H1 (cell line): ENCODE data around the gene GET3. TPM values are rescaled to one million over a fixed set of nuclear protein-coding genes. Genes with fewer than 3 reads are reported as not detected.

Experiments used
- CTCF ChIA-PET: fragments of 300-600 bp; sonication (Branson Sonifier 250); formaldehyde crosslinking; loops from one replicate; lab custom pipeline; 2021; ENCODE audit not compliant: partially characterized antibody; lab: Charles Lee
- POLR2A ChIA-PET: fragments of 300-600 bp; sonication (Branson Sonifier 250); formaldehyde crosslinking; loops from one replicate; lab custom pipeline; 2021; ENCODE audit warnings: inconsistent platforms; ENCODE audit not compliant: partially characterized antibody; lab: Charles Lee
- DNase-seq, 2 experiments: peaks; one replicate each; pipeline versions ENCODE4 v3.0.0 to v3.0.0-alpha.2; 2010 to 2022; ENCODE audit warnings: low spot score in 2 of 2, low read depth in 1 of 2, mixed read lengths in 1 of 2
- FAIRE-seq: peaks from 2 replicates; lab custom pipeline; 2011; peaks lifted over from hg19 to GRCh38; lab: Jason Lieb, UNC
- H2AFZ ChIP-seq: 2 replicates; pipeline ENCODE4 v1.8.1; 2012; ENCODE audit warnings: low read length, inconsistent platforms
- H2AK5ac ChIP-seq: 2 replicates; pipeline ENCODE4 v1.6.1; 2013; ENCODE audit warnings: low read depth, low read length
- H2BK120ac ChIP-seq: replicated peaks from 2 replicates; pipeline ENCODE3; 2013; ENCODE audit warnings: low read depth, low read length, inconsistent platforms
- H2BK12ac ChIP-seq: 2 replicates; pipeline ENCODE4 v1.6.1; 2013; ENCODE audit warnings: low read depth, low read length
- H2BK15ac ChIP-seq: 2 replicates; pipeline ENCODE4 v1.6.1; 2013; ENCODE audit warnings: low read length
- H2BK20ac ChIP-seq: 2 replicates; pipeline ENCODE4 v1.6.1; 2013; ENCODE audit warnings: low read length
- H2BK5ac ChIP-seq: 2 replicates; pipeline ENCODE4 v1.6.1; 2013; ENCODE audit warnings: low read depth, low read length
- H3K14ac ChIP-seq: 2 replicates; pipeline ENCODE4 v1.6.1; 2013; ENCODE audit warnings: inconsistent platforms; ENCODE audit not compliant: insufficient read length
- H3K18ac ChIP-seq: 2 replicates; pipeline ENCODE4 v1.6.1; 2013; ENCODE audit warnings: low read length; ENCODE audit errors: extremely low read depth
- H3K23ac ChIP-seq: 2 replicates; pipeline ENCODE4 v1.6.1; 2013; ENCODE audit warnings: inconsistent platforms; ENCODE audit not compliant: insufficient read length
- H3K23me2 ChIP-seq: 2 replicates; pipeline ENCODE4 v1.6.1; 2013; ENCODE audit warnings: low read depth, low read length
- H3K27ac ChIP-seq: 2 replicates; pipeline ENCODE4 v1.6.1; 2011; ENCODE audit warnings: low read depth, low read length, inconsistent platforms
- H3K27me3 ChIP-seq, 4 experiments: replicated peaks in 1 of 4; 1 replicate in 1 of 4; 2 replicates in 3 of 4; pipeline versions ENCODE4 v1.6.1 to v1.8.1; 2011 to 2013; ENCODE audit warnings: low read length in 3 of 4, mild to moderate bottlenecking in 3 of 4, inconsistent platforms in 2 of 4, mixed read lengths in 2 of 4, moderate library complexity in 1 of 4; ENCODE audit not compliant: control insufficient read depth in 3 of 4, insufficient read depth in 3 of 4; ENCODE audit errors: extremely low read depth in 1 of 4
- H3K36me3 ChIP-seq, 4 experiments: 2 replicates each; pipeline versions ENCODE4 v1.6.1 to v1.8.1; 2011 to 2013; ENCODE audit warnings: mild to moderate bottlenecking in 4 of 4, low read length in 3 of 4, moderate library complexity in 2 of 4, control low read depth in 1 of 4, inconsistent platforms in 1 of 4; ENCODE audit not compliant: insufficient read depth in 4 of 4, control insufficient read depth in 2 of 4
- H3K4ac ChIP-seq: replicated peaks from 2 replicates; pipeline ENCODE3; 2013; ENCODE audit warnings: low read length, low read depth, mixed read lengths, inconsistent platforms; ENCODE audit not compliant: insufficient read length
- H3K4me1 ChIP-seq, 4 experiments: replicated peaks in 1 of 4; 1 replicate in 1 of 4; 2 replicates in 3 of 4; pipeline versions ENCODE4 v1.6.1 to v1.8.1; 2011 to 2013; ENCODE audit warnings: low read length in 3 of 4, inconsistent platforms in 2 of 4, mixed read lengths in 1 of 4; ENCODE audit not compliant: insufficient read depth in 4 of 4, control insufficient read depth in 3 of 4
- H3K4me2 ChIP-seq, 2 experiments: 2 replicates each; pipeline versions ENCODE4 v1.6.1 to v1.8.1; 2011 to 2013; ENCODE audit warnings: low read depth in 2 of 2, low read length in 2 of 2, control low read depth in 1 of 2, inconsistent platforms in 1 of 2, mild to moderate bottlenecking in 1 of 2; ENCODE audit not compliant: insufficient read depth in 1 of 2
- H3K4me3 ChIP-seq, 4 experiments: fragments of 200-600, 300-600 bp in 1 of 4; sonication (generic), shearing (Covaris generic), sonication (Bioruptor Twin) in 1 of 4; 2 replicates each; pipeline versions ENCODE4 v1.5.1 to v1.8.1; 2011 to 2016; ENCODE audit warnings: low read length in 4 of 4, low read depth in 3 of 4, control low read depth in 2 of 4, inconsistent platforms in 2 of 4, mild to moderate bottlenecking in 2 of 4, mixed read lengths in 1 of 4, moderate library complexity in 1 of 4; ENCODE audit not compliant: insufficient read depth in 2 of 4; ENCODE audit errors: extremely low read depth in 1 of 4
- H3K56ac ChIP-seq: replicated peaks from 2 replicates; pipeline ENCODE3; 2013; ENCODE audit warnings: low read depth, mild to moderate bottlenecking, mixed read lengths, low read length, inconsistent platforms; ENCODE audit not compliant: insufficient read length
- H3K79me1 ChIP-seq: 2 replicates; pipeline ENCODE4 v1.6.1; 2013; ENCODE audit warnings: low read depth, low read length, control low read depth
- H3K79me2 ChIP-seq, 2 experiments: 2 replicates each; pipeline versions ENCODE4 v1.6.1 to v1.8.1; 2012 to 2013; ENCODE audit warnings: low read length in 2 of 2, mild to moderate bottlenecking in 2 of 2, inconsistent platforms in 1 of 2; ENCODE audit not compliant: insufficient read depth in 2 of 2, control insufficient read depth in 1 of 2
- H3K9ac ChIP-seq, 4 experiments: replicated peaks in 1 of 4; 1 replicate in 1 of 4; 2 replicates in 3 of 4; pipeline versions ENCODE4 v1.6.1 to v1.8.1; 2011 to 2013; ENCODE audit warnings: low read depth in 3 of 4, low read length in 3 of 4, control low read depth in 2 of 4, mild to moderate bottlenecking in 2 of 4, moderate library complexity in 2 of 4, inconsistent platforms in 1 of 4; ENCODE audit errors: extremely low read depth in 1 of 4
- H3K9me3 ChIP-seq, 2 experiments: 2 replicates each; pipeline versions ENCODE4 v1.6.1 to v1.8.1; 2012 to 2013; ENCODE audit warnings: mild to moderate bottlenecking in 2 of 2, moderate library complexity in 2 of 2, control low read depth in 1 of 2, inconsistent platforms in 1 of 2, low read depth in 1 of 2, low read length in 1 of 2, mixed read lengths in 1 of 2; ENCODE audit not compliant: insufficient read depth in 2 of 2
- H4K20me1 ChIP-seq, 2 experiments: replicated peaks in 1 of 2; 2 replicates each; pipeline versions ENCODE3 to v1.8.1; 2011 to 2013; ENCODE audit warnings: inconsistent platforms in 2 of 2, low read length in 2 of 2, mild to moderate bottlenecking in 1 of 2; ENCODE audit not compliant: insufficient read depth in 2 of 2, control insufficient read depth in 1 of 2
- H4K5ac ChIP-seq: 2 replicates; pipeline ENCODE4 v1.6.1; 2013; ENCODE audit warnings: low read length, low read depth, mixed read lengths, inconsistent platforms; ENCODE audit not compliant: insufficient read length
- H4K8ac ChIP-seq: 2 replicates; pipeline ENCODE4 v1.8.0; 2013; ENCODE audit warnings: mild to moderate bottlenecking, moderate library complexity, low read length, inconsistent platforms; ENCODE audit not compliant: insufficient read depth; ENCODE audit errors: extremely low read depth
- H4K91ac ChIP-seq: replicated peaks from 2 replicates; pipeline ENCODE3; 2013; ENCODE audit warnings: low read length, mixed read lengths, inconsistent platforms; ENCODE audit not compliant: insufficient read length
- BACH1 ChIP-seq: IDR thresholded peaks from 2 replicates; pipeline ENCODE4 v1.6.1; 2012; ENCODE audit warnings: low read length, improper control_type of control experiment
- FOSL1 ChIP-seq: IDR thresholded peaks from 2 replicates; pipeline ENCODE4 v1.6.1; 2011; ENCODE audit warnings: mild to moderate bottlenecking, low read depth, low read length, moderate library complexity; ENCODE audit not compliant: insufficient read depth
- HDAC2 ChIP-seq, 2 experiments: fragments of 300-600 bp in 1 of 2; sonication (generic) in 1 of 2; IDR thresholded peaks; 2 replicates each; pipeline ENCODE4 v1.6.1; 2011 to 2012; ENCODE audit warnings: low read depth in 2 of 2, low read length in 2 of 2, mild to moderate bottlenecking in 2 of 2, moderate library complexity in 2 of 2, borderline replicate concordance in 1 of 2, inconsistent platforms in 1 of 2
- HDAC6 ChIP-seq: IDR thresholded peaks from one replicate; pipeline ENCODE4 v1.7.1; 2012; ENCODE audit warnings: low read depth, mild to moderate bottlenecking, inconsistent platforms, low read length, moderate library complexity
- MAFK ChIP-seq: IDR thresholded peaks from 2 replicates; pipeline ENCODE4 v1.6.1; 2012; ENCODE audit warnings: low read depth, mild to moderate bottlenecking, improper control_type of control experiment, low read length
- MAX ChIP-seq: IDR thresholded peaks from 2 replicates; pipeline ENCODE4 v1.6.1; 2012; ENCODE audit warnings: inconsistent platforms
- POU5F1 ChIP-seq: IDR thresholded peaks from 2 replicates; pipeline ENCODE4 v1.6.1; 2011; ENCODE audit warnings: low read depth, mild to moderate bottlenecking, low read length, moderate library complexity
- SIRT6 ChIP-seq: IDR thresholded peaks from one replicate; pipeline ENCODE4 v1.7.1; 2012; ENCODE audit warnings: low read length, inconsistent platforms
- SP4 ChIP-seq: IDR thresholded peaks from 2 replicates; pipeline ENCODE4 v1.6.1; 2012; ENCODE audit warnings: low read length, inconsistent platforms
- SRF ChIP-seq: IDR thresholded peaks from 2 replicates; pipeline ENCODE4 v1.6.1; 2011; ENCODE audit warnings: mild to moderate bottlenecking, low read depth, low read length, moderate library complexity
- WGBS, 2 experiments: shearing (Covaris generic) in 1 of 2; methylation state at CpG; one replicate each; pipeline versions ENCODE4 v1.1.6 to v1.1.7; 2013 to 2015; ENCODE audit warnings: low lambda C conversion rate in 2 of 2, mixed read lengths in 2 of 2, inconsistent platforms in 1 of 2, low coverage in 1 of 2, missing lambda C conversion rate in 1 of 2; ENCODE audit not compliant: insufficient replicate concordance in 2 of 2, insufficient coverage in 1 of 2, insufficient read length in 1 of 2; ENCODE audit errors: extremely low coverage in 1 of 2, missing lambda C conversion rate in 1 of 2; 5-methylcytosine and 5-hydroxymethylcytosine counted together
- polyA plus RNA-seq, 7 experiments: library from polyadenylated mRNA; depleted of rRNA in 3 of 7; stranded (reverse) in 5 of 7; unstranded in 2 of 7; fragments of >200 nt in 5 of 7; fragments of 200-250 nt in 2 of 7; gene quantifications; 1 replicate in 5 of 7; 2 replicates in 1 of 7; 4 replicates in 1 of 7; pipeline versions ENCODE4 v1.2.1 to v1.2.3, GENCODE V29; 2011 to 2013; ENCODE audit warnings: missing spikeins in 2 of 7, mixed read lengths in 2 of 7
- total RNA-seq: library from RNA; stranded (reverse); fragmentation: NEBNext Ultra II Directional; extraction: Animal tissue kit (Norgen Biotek cat#: 25700); gene quantifications from 2 replicates; pipeline ENCODE4 v1.2.1, GENCODE V29; 2021
- TF ChIP-seq, protein P1 (sequence below): IDR thresholded peaks from 2 replicates; pipeline ENCODE4 v1.6.1; 2012; ENCODE audit warnings: low read length, inconsistent platforms

GET3 gene
- total and polyA plus RNA-seq, 2 of the 8 experiments (the other 6 are each of a cell fraction or from before 2014, with no cell fraction given) = 105 to 297 TPM

DNA sequence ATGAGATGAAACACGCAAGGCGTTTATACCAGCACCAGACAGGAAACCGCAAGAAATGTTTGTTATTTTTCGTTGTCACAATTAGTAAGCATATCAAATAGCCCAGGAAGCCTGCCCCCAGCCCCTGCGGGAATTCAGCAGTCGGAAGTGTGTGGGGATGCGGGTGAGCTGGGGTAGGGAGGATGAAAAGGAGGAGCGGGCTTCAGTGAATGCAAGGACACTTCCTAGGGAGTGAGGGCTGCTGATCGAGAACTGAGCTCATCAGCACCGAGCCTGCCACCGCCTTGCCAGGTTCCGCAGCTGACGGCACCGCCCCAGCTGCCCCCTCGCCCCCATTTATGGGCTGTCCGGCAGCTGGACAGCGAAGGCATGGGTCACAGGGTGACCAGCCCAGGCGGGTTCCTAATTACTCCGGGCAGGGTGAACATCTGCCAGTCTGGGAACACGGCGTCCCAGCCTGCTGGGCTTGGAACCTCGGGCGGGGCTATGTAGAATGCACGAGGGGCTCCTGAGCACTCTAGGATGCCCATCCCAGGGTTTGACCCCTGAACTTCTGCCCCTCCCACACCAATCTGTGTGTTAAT, 12.7 kb downstream of the GET3 start:
- no peak overlapping the region; a peak in 1 of 4 replicates for H3K4me2 ChIP-seq
- H3K18ac ChIP-seq = no peak overlapping the region
- H3K9me3 ChIP-seq = no peaks in the 10 kb centered on the region
- H2BK20ac ChIP-seq = no peak overlapping the region
- H2BK15ac ChIP-seq = no peak overlapping the region
- H4K20me1 ChIP-seq = peaks cover 0 to 4% of the 10 kb centered on the region in 2 experiments
- no peak overlapping the region for H3K14ac ChIP-seq
- H3K9ac ChIP-seq = no peak overlapping the region
- peaks cover 2 to 16% (median 10%) of the 10 kb centered on the region in 4 experiments; a peak in 6 of 8 replicates for H3K36me3 ChIP-seq
- H2BK12ac ChIP-seq = no peak overlapping the region
- no peak for FAIRE-seq
- H2AK5ac ChIP-seq = no peak overlapping the region
- H3K27me3 ChIP-seq = no peaks in the 10 kb centered on the region; a peak in 3 of 7 replicates
- no peak overlapping the region for H2AFZ ChIP-seq
- no peak overlapping the region for H3K56ac ChIP-seq
- H3K27ac ChIP-seq = no peak overlapping the region
- WGBS, 2 experiments = 75% methylated on average over 24 of the region's 24 CpGs; no CpG with 5 or more reads in 1 of the 2 experiments
- no peak for DNase-seq
- no peak overlapping the region for H2BK120ac ChIP-seq
- no peaks in the 10 kb centered on the region for H3K79me2 ChIP-seq
- H2BK5ac ChIP-seq = no peak overlapping the region
- CTCF ChIA-PET = interaction anchor here (1.1 to 4.8 kb wide), 7 partner anchors 10 to 215 kb away, joined by 3 to 56 read pairs (median 4); no protein-coding TSS in a partner anchor
- H3K23ac ChIP-seq = no peak overlapping the region
- H4K91ac ChIP-seq = no peak overlapping the region
- H4K5ac ChIP-seq = no peak overlapping the region
- peaks cover 0 to 10% (median 4%) of the 10 kb centered on the region in 4 experiments; a peak in 4 of 7 replicates for H3K4me1 ChIP-seq
- no peak overlapping the region for H3K4ac ChIP-seq
- POLR2A ChIA-PET = interaction anchor here (1.4 to 10.3 kb wide), 8 partner anchors 13 to 52 kb away, joined by 3 to 104 read pairs (median 6); partner anchors contain the start of genes GET3, THSD8, TNPO2 and TRIR
- H3K79me1 ChIP-seq = no peaks in the 10 kb centered on the region
- no peak overlapping the region for H3K4me3 ChIP-seq
- peaks cover 8% of the 10 kb centered on the region for H3K23me2 ChIP-seq
- peak overlapping the region; percentile 42; the same call in 1 of the 2 replicates for H4K8ac ChIP-seq
- TF ChIP-seq HDAC6 = no peak
- no peak for TF ChIP-seq POU5F1
- no peak for TF ChIP-seq MAX
- TF ChIP-seq, protein P1, sequence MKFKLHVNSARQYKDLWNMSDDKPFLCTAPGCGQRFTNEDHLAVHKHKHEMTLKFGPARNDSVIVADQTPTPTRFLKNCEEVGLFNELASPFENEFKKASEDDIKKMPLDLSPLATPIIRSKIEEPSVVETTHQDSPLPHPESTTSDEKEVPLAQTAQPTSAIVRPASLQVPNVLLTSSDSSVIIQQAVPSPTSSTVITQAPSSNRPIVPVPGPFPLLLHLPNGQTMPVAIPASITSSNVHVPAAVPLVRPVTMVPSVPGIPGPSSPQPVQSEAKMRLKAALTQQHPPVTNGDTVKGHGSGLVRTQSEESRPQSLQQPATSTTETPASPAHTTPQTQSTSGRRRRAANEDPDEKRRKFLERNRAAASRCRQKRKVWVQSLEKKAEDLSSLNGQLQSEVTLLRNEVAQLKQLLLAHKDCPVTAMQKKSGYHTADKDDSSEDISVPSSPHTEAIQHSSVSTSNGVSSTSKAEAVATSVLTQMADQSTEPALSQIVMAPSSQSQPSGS = no peak
- TF ChIP-seq SRF = no peak
- TF ChIP-seq SIRT6 = no peak
- no peak for TF ChIP-seq SP4
- no peak for TF ChIP-seq HDAC2 (IDR thresholded peaks at IDR 0.05; ENCODE audit: borderline replicate concordance in 1 of 2, low read depth in 2 of 2, low read length in 2 of 2)
- no peak for TF ChIP-seq BACH1
- no peak for TF ChIP-seq FOSL1
- TF ChIP-seq MAFK = no peak
